ENCODE measurements around the gene LAMA5.

Gene LAMA5

GRCh38 chr20:62344092-62344491 lies 23.0 kb downstream of the LAMA5 start:
- no peak for DNase-seq

- DNase-seq, result no peak
Observed at GRCh38 chr20:62342910-62343309, 24.2 kb downstream of the LAMA5 start.

- DNase-seq, result no peak
Observed at GRCh38 chr20:62339647-62340062, 27.5 kb downstream of the LAMA5 start.

GRCh38 chr20:62338294-62338620 lies 28.9 kb downstream of the LAMA5 start:
- no peak for DNase-seq

- DNase-seq, result no peak
Observed at GRCh38 chr20:62337558-62338293, 29.4 kb downstream of the LAMA5 start.

- DNase-seq, result no peak
Observed at GRCh38 chr20:62336775-62337557, 30.1 kb downstream of the LAMA5 start.

- DNase-seq, result no peak
Observed at GRCh38 chr20:62336329-62336728, 30.8 kb downstream of the LAMA5 start.

GRCh38 chr20:62335532-62335931 lies 31.6 kb downstream of the LAMA5 start:
- DNase-seq, result no peak

GRCh38 chr20:62334881-62335280 lies 32.2 kb downstream of the LAMA5 start:
- DNase-seq, result no peak

GRCh38 chr20:62333820-62334595 lies 33.1 kb downstream of the LAMA5 start:
- no peak for DNase-seq

GRCh38 chr20:62332989-62333819 lies 33.9 kb downstream of the LAMA5 start:
- no peak for DNase-seq

- DNase-seq, result no peak
Observed at GRCh38 chr20:62332421-62332820, 34.7 kb downstream of the LAMA5 start.

- no peak for DNase-seq
Observed at GRCh38 chr20:62331347-62331746, 35.8 kb downstream of the LAMA5 start.

- no peak for DNase-seq
Observed at GRCh38 chr20:62330576-62331317, 36.4 kb downstream of the LAMA5 start.

GRCh38 chr20:62329389-62330377 lies 37.4 kb downstream of the LAMA5 start:
- DNase-seq, result no peak

GRCh38 chr20:62328684-62329388 lies 38.3 kb downstream of the LAMA5 start:
- no peak for DNase-seq

GRCh38 chr20:62327726-62328495 lies 39.2 kb downstream of the LAMA5 start:
- DNase-seq, result no peak

GRCh38 chr20:62326959-62327725 lies 40.0 kb downstream of the LAMA5 start:
- no peak for DNase-seq
